ENCODE data around the gene AGO1. TPM values are rescaled to one million over a fixed set of nuclear protein-coding genes. Genes with fewer than 3 reads are reported as not detected.

Gene AGO1
- total and polyA plus RNA-seq, 2 of the 8 experiments (the other 6 are each of a cell fraction or from before 2014, with no cell fraction given) = 15.1 to 73.7 TPM

DNA sequence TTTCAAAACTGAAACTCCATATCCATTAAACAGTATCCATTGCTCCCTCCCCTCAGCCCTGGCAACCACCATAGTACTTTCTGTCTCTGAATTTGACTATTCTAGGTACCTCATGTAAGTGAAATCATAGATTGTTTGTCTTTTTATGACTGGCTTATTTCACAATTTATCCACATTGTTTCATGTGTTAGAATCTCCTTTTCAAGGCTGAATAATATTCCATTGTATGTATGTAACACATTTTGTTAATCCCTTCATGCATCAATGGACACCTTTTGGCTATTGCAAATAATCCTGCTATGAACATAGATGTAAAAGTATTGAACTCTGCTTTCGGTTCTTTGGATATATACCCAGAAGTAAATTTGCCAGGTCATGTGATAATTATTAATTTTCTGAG lies 85.4 kb downstream of the AGO1 start (continued):
- no peak for TF ChIP-seq SIN3A (conservative IDR thresholded peaks at IDR 0.05 in 1 of 2, IDR thresholded peaks at IDR 0.05 in 1 of 2; ENCODE audit: low read depth in 1 of 2, low read length in 2 of 2)
- TF ChIP-seq HDAC6 (IDR thresholded peaks at IDR 0.05; ENCODE audit: low read depth, low read length) = no peak
- TF ChIP-seq SP2 (IDR thresholded peaks at IDR 0.05; ENCODE audit: low read length) = no peak
- no peak for TF ChIP-seq TCF12 (IDR thresholded peaks at IDR 0.05; ENCODE audit: low read depth, low read length)
- TF ChIP-seq POU5F1 (IDR thresholded peaks at IDR 0.05; ENCODE audit: low read depth, low read length) = no peak
- no peak for TF ChIP-seq SUZ12 (IDR thresholded peaks at IDR 0.05; ENCODE audit: low read length)
